NCI-H146 treated with DMSO at 0.1 percent for 48 hours (cell line): ENCODE data around the gene TFEC.
"Not testable (repeated sequence)": the region's sequence is repeated elsewhere in the genome, so short reads cannot be mapped to it uniquely, and the experiment has no call there.

ENCODE experiments used
- DNase-seq: peaks from one replicate; lab custom pipeline; 2025; ENCODE audit not compliant: unreplicated experiment; lab: John Stamatoyannopoulos, UW

TFEC gene

GRCh38 chr7:115930184-115930583 is 100.4 kb downstream of the TFEC start:
- not testable (repeated sequence) for DNase-seq

GRCh38 chr7:115929736-115930135 is 100.8 kb downstream of the TFEC start:
- not testable (repeated sequence) for DNase-seq

GRCh38 chr7:115924411-115924810 is 106.2 kb downstream of the TFEC start:
- no peak for DNase-seq

GRCh38 chr7:115920367-115920766 is 110.2 kb downstream of the TFEC start:
- no peak for DNase-seq

- DNase-seq = no peak
Observed at GRCh38 chr7:115914951-115915350, 115.6 kb downstream of the TFEC start.

GRCh38 chr7:115911465-115911864 is 119.1 kb downstream of the TFEC start:
- DNase-seq = no peak

GRCh38 chr7:115910541-115911164 is 119.9 kb downstream of the TFEC start:
- no peak for DNase-seq

- DNase-seq = no peak
Observed at GRCh38 chr7:115906731-115907130, 123.8 kb downstream of the TFEC start.

GRCh38 chr7:115889669-115889984 is 140.9 kb downstream of the TFEC start:
- DNase-seq = no peak

GRCh38 chr7:115888981-115889668 is 141.4 kb downstream of the TFEC start:
- no peak for DNase-seq

GRCh38 chr7:115885550-115885949 is 145.0 kb downstream of the TFEC start:
- no peak for DNase-seq
